ENCODE measurements around the gene BMP8B.

GRCh38 chr1:39826583-39826982 is 37.9 kb upstream of the BMP8B start:
- no peak for TF ChIP-seq CTCF (IDR thresholded peaks at IDR 0.05; ENCODE audit: insufficient read depth, low read length, poor library complexity, severe bottlenecking)
- no peak for TF ChIP-seq EZH2phosphoT487 (conservative IDR thresholded peaks at IDR 0.05; ENCODE audit: low read length)

Measured in SU-DHL-6 (cell line).